ENCODE results near the gene PIGR.

DNA sequence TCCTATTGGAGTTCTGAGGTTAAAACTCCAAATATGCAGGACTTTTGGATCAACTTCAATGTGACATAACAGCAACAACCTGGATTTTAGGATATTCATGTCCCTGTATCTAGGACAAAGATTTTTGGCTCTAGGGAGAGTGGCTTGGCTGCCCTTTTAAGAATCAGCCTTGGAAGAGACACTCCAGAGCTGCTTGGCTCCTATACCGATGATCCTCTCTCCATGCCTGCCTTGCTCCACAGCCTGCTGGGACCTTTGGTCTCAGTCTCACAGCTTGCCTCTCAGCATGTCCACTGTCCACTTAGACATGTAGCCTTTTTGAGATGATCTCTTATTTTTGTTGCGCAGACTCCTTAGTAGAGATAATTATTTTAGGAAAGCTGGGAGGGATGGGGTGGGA, 20.0 kb downstream of the PIGR start:
- TF ChIP-seq, protein P1, sequence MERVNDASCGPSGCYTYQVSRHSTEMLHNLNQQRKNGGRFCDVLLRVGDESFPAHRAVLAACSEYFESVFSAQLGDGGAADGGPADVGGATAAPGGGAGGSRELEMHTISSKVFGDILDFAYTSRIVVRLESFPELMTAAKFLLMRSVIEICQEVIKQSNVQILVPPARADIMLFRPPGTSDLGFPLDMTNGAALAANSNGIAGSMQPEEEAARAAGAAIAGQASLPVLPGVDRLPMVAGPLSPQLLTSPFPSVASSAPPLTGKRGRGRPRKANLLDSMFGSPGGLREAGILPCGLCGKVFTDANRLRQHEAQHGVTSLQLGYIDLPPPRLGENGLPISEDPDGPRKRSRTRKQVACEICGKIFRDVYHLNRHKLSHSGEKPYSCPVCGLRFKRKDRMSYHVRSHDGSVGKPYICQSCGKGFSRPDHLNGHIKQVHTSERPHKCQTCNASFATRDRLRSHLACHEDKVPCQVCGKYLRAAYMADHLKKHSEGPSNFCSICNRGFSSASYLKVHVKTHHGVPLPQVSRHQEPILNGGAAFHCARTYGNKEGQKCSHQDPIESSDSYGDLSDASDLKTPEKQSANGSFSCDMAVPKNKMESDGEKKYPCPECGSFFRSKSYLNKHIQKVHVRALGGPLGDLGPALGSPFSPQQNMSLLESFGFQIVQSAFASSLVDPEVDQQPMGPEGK (CRISPR knock-in tag; IDR thresholded peaks at IDR 0.05; ENCODE audit: borderline replicate concordance) = no peak
- TF ChIP-seq ARNTL (CRISPR knock-in tag; IDR thresholded peaks at IDR 0.05; ENCODE audit: borderline replicate concordance, low read depth) (no peak), ZFP30 (CRISPR knock-in tag; IDR thresholded peaks at IDR 0.05) (no peak), ISL1 (CRISPR knock-in tag; IDR thresholded peaks at IDR 0.05) (no peak), TOX (CRISPR knock-in tag; IDR thresholded peaks at IDR 0.05; ENCODE audit: borderline replicate concordance) (no peak), CREB5 (CRISPR knock-in tag; IDR thresholded peaks at IDR 0.05; ENCODE audit: low read depth) (no peak)

Measured in SK-N-SH treated with all-trans-retinoic acid at 6 μM for 48 hours (cell line).